Thoracic aorta (tissue), 2 donors: ENCODE results near the gene MTAP. TPM values are rescaled to one million over a fixed set of nuclear protein-coding genes. Genes with fewer than 3 reads are reported as not detected.

Source experiments
- ATAC-seq: fragments of 150-250 bp; one replicate; pipeline ENCODE4 v1.8.0; 2017; ENCODE audit warnings: low read depth; ENCODE audit not compliant: insufficient number of reproducible peaks, low FRiP score
- DNase-seq: peaks from one replicate; pipeline ENCODE4 v3.0.0-alpha.2; 2020; ENCODE audit warnings: low spot score
- H3K27ac ChIP-seq, 2 donors: fragments of 200-600 bp; sonication (generic); 1 replicate in 1 of 2; 2 replicates in 1 of 2; pipeline ENCODE4 v1.5.1; 2016; ENCODE audit warnings: mild to moderate bottlenecking in 2 of 2, moderate library complexity in 2 of 2
- H3K27me3 ChIP-seq: fragments of 200-600 bp; sonication (generic); replicated peaks from 2 replicates; pipeline ENCODE4 v1.6.0; 2016; ENCODE audit warnings: mild to moderate bottlenecking; ENCODE audit not compliant: insufficient read depth
- H3K36me3 ChIP-seq: fragments of 200-600 bp; sonication (generic); one replicate; pipeline ENCODE4 v1.5.1; 2016
- H3K4me1 ChIP-seq, 2 donors: fragments of 200-600 bp; sonication (generic); 1 replicate in 1 of 2; 2 replicates in 1 of 2; pipeline versions ENCODE4 v1.5.1 to v1.6.0; 2016; ENCODE audit warnings: low read depth in 2 of 2, mild to moderate bottlenecking in 1 of 2; ENCODE audit not compliant: control insufficient read depth in 1 of 2
- H3K4me3 ChIP-seq: fragments of 200-600 bp; sonication (generic); 2 replicates; pipeline ENCODE4 v1.5.1; 2016; ENCODE audit warnings: mild to moderate bottlenecking
- H3K9me3 ChIP-seq: fragments of 200-600 bp; sonication (generic); 2 replicates; pipeline ENCODE4 v1.5.1; 2016
- CTCF ChIP-seq: fragments of 200-600 bp; sonication (generic); IDR thresholded peaks from one replicate; pipeline ENCODE4 v1.5.1; 2019; ENCODE audit warnings: antibody characterized with exemption
- total RNA-seq, 2 donors: library from RNA; depleted of rRNA; stranded (reverse); fragments of >200 nt; gene quantifications; one replicate each; pipeline versions ENCODE4 v1.1.0 to v1.2.3, GENCODE V29; 2016

Gene MTAP
- total RNA-seq, 2 donors from 2014 or later = 16.9 to 26.2 TPM

GRCh38 chr9:21903380-21903965, 101.0 kb downstream of the MTAP start:
- Histone ChIP-seq H3K4me1 (no peaks in the 10 kb centered on the region), H3K27ac (no peak overlapping the region), H3K27me3 (no peaks in the 10 kb centered on the region), H3K4me3 (no peak overlapping the region), H3K36me3 (no peaks in the 10 kb centered on the region), H3K9me3 (peaks cover 19% of the 10 kb centered on the region)
- ATAC-seq (no peak), DNase-seq (no peak)
- TF ChIP-seq CTCF = no peak

- DNase-seq = no peak
- TF ChIP-seq CTCF = no peak
- no peak overlapping the region for H3K27ac ChIP-seq
- H3K4me3 ChIP-seq = no peak overlapping the region
- no peak for ATAC-seq
- no peaks in the 10 kb centered on the region for H3K36me3 ChIP-seq
- H3K9me3 ChIP-seq = peaks cover 21% of the 10 kb centered on the region
- no peaks in the 10 kb centered on the region for H3K4me1 ChIP-seq
- no peaks in the 10 kb centered on the region for H3K27me3 ChIP-seq
Measured at GRCh38 chr9:21904371-21904770, 101.9 kb downstream of the MTAP start.

GRCh38 chr9:21904776-21905175, 102.3 kb downstream of the MTAP start:
- DNase-seq (no peak), ATAC-seq (no peak)
- Histone ChIP-seq H3K4me1 (no peaks in the 10 kb centered on the region), H3K27ac (no peak overlapping the region), H3K36me3 (no peaks in the 10 kb centered on the region), H3K27me3 (no peaks in the 10 kb centered on the region), H3K9me3 (peaks cover 17% of the 10 kb centered on the region), H3K4me3 (no peak overlapping the region)
- no peak for TF ChIP-seq CTCF

GRCh38 chr9:21906213-21906612, 103.8 kb downstream of the MTAP start:
- Histone ChIP-seq H3K4me3 (no peak overlapping the region), H3K36me3 (no peaks in the 10 kb centered on the region), H3K27me3 (no peaks in the 10 kb centered on the region), H3K4me1 (no peaks in the 10 kb centered on the region), H3K27ac (no peak overlapping the region), H3K9me3 (peaks cover 12% of the 10 kb centered on the region)
- DNase-seq (no peak), ATAC-seq (no peak)
- no peak for TF ChIP-seq CTCF

GRCh38 chr9:21906881-21907280, 104.4 kb downstream of the MTAP start:
- H3K9me3 ChIP-seq = peaks cover 12% of the 10 kb centered on the region
- H3K4me3 ChIP-seq = no peak overlapping the region
- H3K36me3 ChIP-seq = no peaks in the 10 kb centered on the region
- H3K27me3 ChIP-seq = no peaks in the 10 kb centered on the region
- DNase-seq = no peak
- no peak for ATAC-seq
- no peaks in the 10 kb centered on the region for H3K4me1 ChIP-seq
- no peak overlapping the region for H3K27ac ChIP-seq
- no peak for TF ChIP-seq CTCF
